ENCODE measurements around the gene MESP2.

DNA sequence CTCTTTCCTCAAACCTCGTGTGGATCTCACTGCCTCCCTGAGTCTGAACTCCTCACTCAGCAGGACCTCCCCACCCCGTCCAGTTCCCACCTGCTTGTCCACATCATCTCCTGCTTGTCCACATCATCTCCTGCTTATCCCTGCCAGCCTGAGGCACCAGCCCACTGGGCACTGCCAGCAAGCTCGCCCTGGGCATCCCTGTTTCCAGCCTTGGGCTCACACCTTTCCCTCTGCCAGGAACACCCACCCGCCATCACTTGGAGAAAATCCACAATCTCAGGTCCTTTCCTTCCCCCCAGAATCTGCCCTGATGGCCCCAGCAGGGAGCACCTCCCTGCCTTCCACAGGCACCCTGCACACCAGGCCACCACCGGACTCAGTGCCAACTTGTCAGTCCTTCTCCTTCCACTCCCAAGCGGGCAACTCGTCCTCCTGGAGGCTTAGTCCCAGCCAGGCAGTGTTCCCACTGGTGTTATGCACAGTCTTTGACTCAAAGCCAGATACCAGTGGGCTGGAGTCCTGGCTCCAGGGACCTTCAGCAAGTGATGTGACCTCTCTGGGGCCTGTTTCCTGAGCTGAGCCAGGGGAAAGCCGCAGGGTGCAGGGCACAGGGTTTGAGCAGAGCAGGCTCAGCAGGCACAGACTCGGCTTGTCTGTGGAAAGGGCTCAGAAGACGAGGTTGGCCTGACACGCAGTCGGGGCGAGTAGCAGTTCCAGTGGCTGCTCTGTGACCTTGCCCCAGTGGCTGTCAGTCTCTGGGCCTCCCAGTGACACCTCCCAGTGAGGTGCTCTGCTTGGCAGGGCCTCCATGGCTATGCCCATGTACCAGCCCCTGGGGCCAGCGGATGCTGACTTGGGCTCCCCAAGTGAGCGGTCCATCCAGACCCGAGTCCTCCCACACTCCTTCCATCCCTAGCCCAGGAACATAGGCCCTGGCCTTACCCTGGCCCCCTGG, 9.5 kb upstream of the MESP2 start:
- TF ChIP-seq TAF1 (IDR thresholded peaks at IDR 0.05; ENCODE audit: borderline replicate concordance, low read depth, low read length), result no peak
- TF ChIP-seq POLR2A (IDR thresholded peaks at IDR 0.05; ENCODE audit: low read depth, low read length), result no peak
- TF ChIP-seq POLR2AphosphoS5 (IDR thresholded peaks at IDR 0.05; ENCODE audit: low read depth, low read length), result no peak
